HEK293 (cell line): ENCODE measurements around the gene RAB2B.

Experiments
- HIC1 ChIP-seq: fragments of 450-650 bp; formaldehyde crosslinking; IDR thresholded peaks from 2 replicates; pipeline ENCODE4 v1.5.1; 2016; ENCODE audit warnings: missing biosample characterization, missing genetic modification characterization
- REST ChIP-seq: fragments of 450-650 bp; formaldehyde crosslinking; IDR thresholded peaks from 2 replicates; pipeline ENCODE4 v1.5.1; 2016; ENCODE audit warnings: missing biosample characterization, missing genetic modification characterization
- SETDB1 ChIP-seq: IDR thresholded peaks from one replicate; pipeline ENCODE4 v1.6.1; 2017; ENCODE audit warnings: mild to moderate bottlenecking, low read length, moderate library complexity, mixed read lengths; ENCODE audit not compliant: insufficient read length
- TCF7L2 ChIP-seq: IDR thresholded peaks from 2 replicates; pipeline ENCODE4 v1.6.1; 2011; ENCODE audit warnings: low read depth, mild to moderate bottlenecking, inconsistent platforms, low read length, moderate library complexity, borderline replicate concordance
- ZBTB49 ChIP-seq: fragments of 450-650 bp; formaldehyde crosslinking; IDR thresholded peaks from 2 replicates; pipeline ENCODE4 v1.5.1; 2016; ENCODE audit warnings: missing biosample characterization, missing genetic modification characterization, low read depth
- ZFP69B ChIP-seq: fragments of 450-650 bp; formaldehyde crosslinking; IDR thresholded peaks from 2 replicates; pipeline ENCODE4 v1.5.1; 2016; ENCODE audit warnings: missing biosample characterization, missing genetic modification characterization
- ZNF324 ChIP-seq: fragments of 450-650 bp; formaldehyde crosslinking; IDR thresholded peaks from 2 replicates; pipeline ENCODE4 v1.5.1; 2016; ENCODE audit warnings: missing biosample characterization, missing genetic modification characterization

- TF ChIP-seq ZNF324: no peak
- no peak for TF ChIP-seq SETDB1
- TF ChIP-seq REST: no peak
- no peak for TF ChIP-seq TCF7L2
- TF ChIP-seq ZBTB49 (tag by site-specific recombination): no peak
- no peak for TF ChIP-seq ZFP69B (tag by site-specific recombination)
- no peak for TF ChIP-seq HIC1 (tag by site-specific recombination)
Measured at GRCh38 chr14:21440859-21441258, 35.9 kb downstream of the RAB2B start.
